Neuronal stem cell (in vitro differentiated cells): Measurements from ENCODE around the gene DSCAM.

Experiments
- DNase-seq: peaks from one replicate; pipeline ENCODE4 v3.0.0-alpha.2; 2013; ENCODE audit warnings: low spot score
- H2AFZ ChIP-seq: one replicate; pipeline ENCODE4 v1.6.1; 2013; ENCODE audit warnings: mild to moderate bottlenecking, low read length, inconsistent platforms
- H2AK5ac ChIP-seq: 2 replicates; pipeline ENCODE4 v1.6.1; 2013; ENCODE audit warnings: low read depth, mild to moderate bottlenecking, inconsistent platforms, low read length, moderate library complexity, mixed read lengths
- H2BK120ac ChIP-seq: 2 replicates; pipeline ENCODE4 v1.6.1; 2013; ENCODE audit warnings: low read depth, mild to moderate bottlenecking, inconsistent platforms, low read length, moderate library complexity, mixed read lengths
- H2BK12ac ChIP-seq: one replicate; pipeline ENCODE4 v1.6.1; 2013; ENCODE audit warnings: low read length, inconsistent platforms
- H2BK15ac ChIP-seq: 2 replicates; pipeline ENCODE4 v1.6.1; 2013; ENCODE audit warnings: mild to moderate bottlenecking, low read length, inconsistent platforms, mixed read lengths
- H2BK5ac ChIP-seq: one replicate; pipeline ENCODE4 v1.6.1; 2013; ENCODE audit warnings: inconsistent platforms, mild to moderate bottlenecking, low read length, moderate library complexity
- H3K14ac ChIP-seq: one replicate; pipeline ENCODE4 v1.6.1; 2013; ENCODE audit warnings: low read length, inconsistent platforms
- H3K18ac ChIP-seq: 2 replicates; pipeline ENCODE4 v1.6.1; 2013; ENCODE audit warnings: low read length, inconsistent platforms
- H3K23ac ChIP-seq: 2 replicates; pipeline ENCODE4 v1.6.1; 2013; ENCODE audit warnings: low read depth, mild to moderate bottlenecking, mixed read lengths, low read length, inconsistent platforms; ENCODE audit not compliant: poor library complexity
- H3K27ac ChIP-seq: replicated peaks from 3 replicates; pipeline ENCODE4 v1.5.1; 2013; ENCODE audit warnings: low read length, inconsistent platforms
- H3K27me3 ChIP-seq, 3 experiments: 2 replicates each; pipeline ENCODE4 v1.6.1; 2013; ENCODE audit warnings: low read length in 3 of 3, mild to moderate bottlenecking in 2 of 3, inconsistent platforms in 1 of 3, low read depth in 1 of 3, mixed read lengths in 1 of 3, moderate library complexity in 1 of 3; ENCODE audit not compliant: control insufficient read depth in 3 of 3, insufficient read depth in 3 of 3
- H3K36me3 ChIP-seq, 2 donors: replicated peaks in 1 of 2; 2 replicates each; pipeline ENCODE4 v1.6.1; 2013; ENCODE audit warnings: low read length in 2 of 2; ENCODE audit not compliant: control insufficient read depth in 2 of 2, insufficient read depth in 2 of 2
- H3K4ac ChIP-seq: 2 replicates; pipeline ENCODE4 v1.6.1; 2013; ENCODE audit warnings: inconsistent platforms, mild to moderate bottlenecking, low read length, moderate library complexity
- H3K4me1 ChIP-seq, 2 donors: 1 replicate in 1 of 2; 2 replicates in 1 of 2; pipeline ENCODE4 v1.6.1; 2013; ENCODE audit warnings: low read length in 2 of 2, low read depth in 1 of 2; ENCODE audit not compliant: control insufficient read depth in 2 of 2, insufficient read depth in 1 of 2
- H3K4me2 ChIP-seq: one replicate; pipeline ENCODE4 v1.6.1; 2013; ENCODE audit warnings: mild to moderate bottlenecking, low read length, inconsistent platforms; ENCODE audit not compliant: insufficient read depth, poor library complexity, severe bottlenecking
- H3K4me3 ChIP-seq, 2 donors: 2 replicates each; pipeline ENCODE4 v1.5.1; 2013; ENCODE audit warnings: low read length in 2 of 2, mild to moderate bottlenecking in 2 of 2, inconsistent platforms in 1 of 2, moderate library complexity in 1 of 2
- H3K79me1 ChIP-seq: one replicate; pipeline ENCODE4 v1.6.1; 2013; ENCODE audit warnings: low read depth, mild to moderate bottlenecking, inconsistent platforms, low read length, moderate library complexity
- H3K9ac ChIP-seq: one replicate; pipeline ENCODE4 v1.6.1; 2013; ENCODE audit warnings: mild to moderate bottlenecking, low read depth, low read length, inconsistent platforms; ENCODE audit not compliant: poor library complexity
- H3K9me3 ChIP-seq, 2 donors: replicated peaks in 1 of 2; 2 replicates each; pipeline versions ENCODE3 to v1.6.1; 2013; ENCODE audit warnings: low read length in 2 of 2, mild to moderate bottlenecking in 2 of 2, inconsistent platforms in 1 of 2, low read depth in 1 of 2, mixed read lengths in 1 of 2, moderate library complexity in 1 of 2; ENCODE audit not compliant: control insufficient read depth in 2 of 2, insufficient read depth in 1 of 2
- H4K8ac ChIP-seq: one replicate; pipeline ENCODE4 v1.6.1; 2013; ENCODE audit warnings: low read depth, mild to moderate bottlenecking, inconsistent platforms, low read length, moderate library complexity
- H4K91ac ChIP-seq: one replicate; pipeline ENCODE4 v1.6.1; 2013; ENCODE audit warnings: low read length, low read depth, mild to moderate bottlenecking, inconsistent platforms; ENCODE audit not compliant: poor library complexity
- WGBS, 2 donors: extraction: QIAGEN DNeasy Blood & Tissue Kit; methylation state at CpG; one replicate each; pipeline ENCODE4 v1.1.7; 2013; ENCODE audit warnings: missing lambda C conversion rate in 2 of 2, mixed read lengths in 1 of 2; ENCODE audit not compliant: insufficient read length in 2 of 2, insufficient replicate concordance in 1 of 2; ENCODE audit errors: extremely low coverage in 2 of 2; 5-methylcytosine and 5-hydroxymethylcytosine counted together

Gene DSCAM

GRCh38 chr21:40356644-40357043 is 490.3 kb downstream of the DSCAM start:
- Histone ChIP-seq H3K23ac (no peak overlapping the region), H3K9me3 (no peaks in the 10 kb centered on the region), H4K8ac (no peak overlapping the region), H3K18ac (no peak overlapping the region), H2AFZ (no peak overlapping the region), H3K14ac (no peak overlapping the region), H2AK5ac (no peak overlapping the region), H2BK15ac (no peak overlapping the region), H2BK120ac (no peak overlapping the region), H2BK5ac (no peak overlapping the region), H3K36me3 (no peaks in the 10 kb centered on the region), H3K4me3 (no peak overlapping the region), H3K4me2 (no peak overlapping the region), H3K9ac (no peak overlapping the region), H3K4me1 (no peaks in the 10 kb centered on the region), H3K4ac (no peak overlapping the region), H2BK12ac (no peak overlapping the region), H3K79me1 (no peaks in the 10 kb centered on the region), H3K27ac (no peak overlapping the region), H3K27me3 (no peaks in the 10 kb centered on the region), H4K91ac (no peak overlapping the region)
- no peak for DNase-seq
- WGBS, 2 donors = no CpG with 5 or more reads among the region's 2 CpGs

DNA sequence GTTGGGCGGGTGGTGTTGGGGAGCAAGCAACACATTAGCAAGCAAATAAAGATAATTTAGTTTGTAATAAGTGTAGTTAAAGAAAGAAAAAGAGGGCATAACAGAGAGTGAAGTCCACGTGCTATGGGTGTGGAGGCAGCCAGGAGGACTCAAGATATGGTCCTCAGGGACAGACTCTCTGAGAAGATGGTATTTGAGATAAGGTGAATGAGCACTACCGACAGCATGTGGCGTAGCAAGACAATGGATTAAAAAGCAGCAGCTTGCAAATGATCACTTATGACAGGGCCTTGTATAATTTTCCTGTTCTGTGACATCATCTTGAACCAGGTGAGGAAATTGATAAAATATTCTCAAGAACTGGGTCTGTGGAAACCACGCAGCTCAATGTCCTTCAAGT is 491.9 kb downstream of the DSCAM start:
- Histone ChIP-seq H3K9ac (no peak overlapping the region), H2AK5ac (no peak overlapping the region), H3K4me2 (no peak overlapping the region), H3K79me1 (no peaks in the 10 kb centered on the region), H2BK15ac (no peak overlapping the region), H3K4ac (no peak overlapping the region), H2AFZ (no peak overlapping the region), H3K14ac (no peak overlapping the region), H3K4me3 (no peak overlapping the region), H3K9me3 (no peaks in the 10 kb centered on the region), H3K36me3 (no peaks in the 10 kb centered on the region), H2BK120ac (no peak overlapping the region), H2BK5ac (no peak overlapping the region), H3K27me3 (no peaks in the 10 kb centered on the region), H3K18ac (no peak overlapping the region), H4K91ac (no peak overlapping the region), H3K27ac (no peak overlapping the region), H3K4me1 (no peaks in the 10 kb centered on the region), H4K8ac (no peak overlapping the region), H3K23ac (no peak overlapping the region), H2BK12ac (no peak overlapping the region)
- WGBS, 2 donors = no CpG with 5 or more reads among the region's 5 CpGs
- DNase-seq = no peak

- Histone ChIP-seq H2BK15ac (no peak overlapping the region), H3K14ac (no peak overlapping the region), H3K4me3 (no peak overlapping the region), H3K18ac (no peak overlapping the region), H3K36me3 (no peaks in the 10 kb centered on the region), H4K91ac (no peak overlapping the region), H3K4ac (no peak overlapping the region), H2BK120ac (no peak overlapping the region), H3K9ac (no peak overlapping the region), H3K4me1 (no peaks in the 10 kb centered on the region), H3K4me2 (no peak overlapping the region), H3K27me3 (no peaks in the 10 kb centered on the region), H2AFZ (no peak overlapping the region), H3K9me3 (no peaks in the 10 kb centered on the region), H4K8ac (no peak overlapping the region), H3K79me1 (no peaks in the 10 kb centered on the region), H2BK12ac (no peak overlapping the region), H3K27ac (no peak overlapping the region), H2AK5ac (no peak overlapping the region), H3K23ac (no peak overlapping the region), H2BK5ac (no peak overlapping the region)
- DNase-seq = no peak
- no CpG with 5 or more reads among the region's 2 CpGs for WGBS, 2 donors
These were observed 496.0 kb downstream of the DSCAM start for GRCh38 chr21:40351006-40351405.

GRCh38 chr21:40349591-40349990 is 497.4 kb downstream of the DSCAM start:
- Histone ChIP-seq H2BK15ac (no peak overlapping the region), H3K79me1 (no peaks in the 10 kb centered on the region), H4K91ac (no peak overlapping the region), H2AFZ (no peak overlapping the region), H3K36me3 (no peaks in the 10 kb centered on the region), H3K27me3 (no peaks in the 10 kb centered on the region), H2AK5ac (no peak overlapping the region), H2BK120ac (no peak overlapping the region), H3K4ac (no peak overlapping the region), H3K14ac (no peak overlapping the region), H4K8ac (no peak overlapping the region), H3K4me2 (no peak overlapping the region), H3K27ac (no peak overlapping the region), H3K23ac (no peak overlapping the region), H3K4me1 (no peaks in the 10 kb centered on the region), H2BK5ac (no peak overlapping the region), H3K18ac (no peak overlapping the region), H3K9me3 (no peaks in the 10 kb centered on the region), H3K4me3 (no peak overlapping the region), H2BK12ac (no peak overlapping the region), H3K9ac (no peak overlapping the region)
- no CpG with 5 or more reads among the region's 2 CpGs for WGBS, 2 donors
- no peak for DNase-seq
